ENCODE measurements around the gene C5. TPM values are rescaled to one million over a fixed set of nuclear protein-coding genes. Genes with fewer than 3 reads are reported as not detected.

C5 gene
- total RNA-seq, 5 donors from 2014 or later (not counting 1 experiment from before 2014, with no cell fraction given): 0.90 to 2.4 (median 1.7) TPM

DNA sequence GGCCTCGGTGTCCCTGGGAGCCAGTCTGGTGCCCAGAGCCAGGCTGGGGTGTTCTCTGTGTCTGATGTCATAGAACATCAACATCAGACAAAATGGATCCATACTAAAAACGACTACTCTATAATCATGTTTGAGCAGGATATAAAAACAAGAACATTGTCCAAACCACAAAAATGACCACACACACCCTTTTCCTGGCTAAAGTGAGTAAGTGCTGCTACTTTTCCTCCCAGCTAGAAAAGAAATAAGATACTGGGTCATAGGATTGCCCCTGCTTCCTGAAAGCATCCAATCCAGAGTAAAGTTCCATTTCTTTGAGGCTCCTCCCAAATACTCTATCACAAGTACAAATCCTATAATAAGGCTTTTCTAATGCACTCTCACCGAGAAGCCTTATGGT lies 103.8 kb downstream of the C5 start:
- H3K9me3 ChIP-seq: no peaks in the 10 kb centered on the region
- Mint-ChIP-seq H3K4me3 (no peak overlapping the region), H3K4me1 (no peaks in the 10 kb centered on the region), H3K27ac (no peak overlapping the region), H3K27me3 (no peaks in the 10 kb centered on the region), H3K36me3 (no peaks in the 10 kb centered on the region), H3K9me3 (no peaks in the 10 kb centered on the region)
- ChIA-PET CTCF (no interaction called here), POLR2A (no interaction called here)
- WGBS (ENCODE audit: insufficient coverage): no CpG with 5 or more reads among the region's 3 CpGs
- no peak overlapping the region for H3K4me3 ChIP-seq (ENCODE audit: control insufficient read depth in 1 of 2, extremely low read depth in 1 of 2, low read length in 1 of 2)
- DNase-seq (no peak), ATAC-seq (replicated peaks in 1 of 4) (no peak)
- H3K27ac ChIP-seq (ENCODE audit: low read length): no peak overlapping the region
- no peaks in the 10 kb centered on the region for H3K36me3 ChIP-seq (ENCODE audit: control insufficient read depth in 2 of 2, extremely low read depth in 1 of 2, insufficient read depth in 1 of 2, low read length in 1 of 2)
- H3K4me1 ChIP-seq (ENCODE audit: control insufficient read depth in 1 of 2, extremely low read depth in 1 of 2, insufficient read depth in 2 of 2, low read length in 2 of 2): no peaks in the 10 kb centered on the region
- no peaks in the 10 kb centered on the region for H3K27me3 ChIP-seq (replicated peaks in 1 of 2; ENCODE audit: control insufficient read depth in 2 of 2, extremely low read depth in 1 of 2, insufficient read depth in 2 of 2, low read length in 1 of 2)

GRCh38 chr9:120944948-120945347 lies 105.1 kb downstream of the C5 start:
- WGBS (ENCODE audit: insufficient coverage): 96% methylated on average over 2 of the region's 3 CpGs
- Mint-ChIP-seq H3K9me3 (no peaks in the 10 kb centered on the region), H3K27ac (no peak overlapping the region), H3K36me3 (no peaks in the 10 kb centered on the region), H3K4me3 (no peak overlapping the region), H3K4me1 (no peaks in the 10 kb centered on the region), H3K27me3 (no peaks in the 10 kb centered on the region)
- no peaks in the 10 kb centered on the region for H3K27me3 ChIP-seq (replicated peaks in 1 of 2; ENCODE audit: control insufficient read depth in 2 of 2, extremely low read depth in 1 of 2, insufficient read depth in 2 of 2, low read length in 1 of 2)
- no peak overlapping the region for H3K4me3 ChIP-seq (ENCODE audit: control insufficient read depth in 1 of 2, extremely low read depth in 1 of 2, low read length in 1 of 2)
- DNase-seq (no peak), ATAC-seq (replicated peaks in 1 of 4) (no peak)
- H3K9me3 ChIP-seq: no peaks in the 10 kb centered on the region
- no peaks in the 10 kb centered on the region for H3K4me1 ChIP-seq (ENCODE audit: control insufficient read depth in 1 of 2, extremely low read depth in 1 of 2, insufficient read depth in 2 of 2, low read length in 2 of 2)
- CTCF ChIA-PET: no interaction called here
- no peak overlapping the region for H3K27ac ChIP-seq (ENCODE audit: low read length)
- H3K36me3 ChIP-seq (ENCODE audit: control insufficient read depth in 2 of 2, extremely low read depth in 1 of 2, insufficient read depth in 1 of 2, low read length in 1 of 2): no peaks in the 10 kb centered on the region
- POLR2A ChIA-PET: no interaction called here

DNA sequence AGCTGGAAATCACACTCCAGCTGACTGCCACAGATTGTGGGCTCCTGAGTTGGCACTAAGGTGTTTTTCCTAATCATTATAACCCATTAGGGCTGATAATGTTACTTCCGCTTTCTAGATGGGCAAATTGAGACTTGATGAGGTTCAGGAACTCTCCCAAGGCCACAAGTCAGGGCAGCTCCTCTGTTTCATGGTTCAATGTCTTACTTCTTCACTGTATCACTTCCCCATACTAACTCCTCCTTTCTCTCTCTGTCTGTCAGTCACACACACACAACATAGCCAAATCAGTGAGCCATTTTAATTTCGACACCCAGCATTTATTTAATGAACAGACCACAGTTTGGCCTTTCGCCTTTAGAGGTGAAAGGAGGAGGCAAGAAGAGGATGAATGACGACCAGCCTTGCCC lies 105.6 kb downstream of the C5 start:
- Histone ChIP-seq H3K4me1 (ENCODE audit: control insufficient read depth in 1 of 2, extremely low read depth in 1 of 2, insufficient read depth in 2 of 2, low read length in 2 of 2) (no peaks in the 10 kb centered on the region), H3K9me3 (no peaks in the 10 kb centered on the region), H3K4me3 (ENCODE audit: control insufficient read depth in 1 of 2, extremely low read depth in 1 of 2, low read length in 1 of 2) (no peak overlapping the region), H3K27ac (ENCODE audit: low read length) (no peak overlapping the region), H3K27me3 (replicated peaks in 1 of 2; ENCODE audit: control insufficient read depth in 2 of 2, extremely low read depth in 1 of 2, insufficient read depth in 2 of 2, low read length in 1 of 2) (no peaks in the 10 kb centered on the region), H3K36me3 (ENCODE audit: control insufficient read depth in 2 of 2, extremely low read depth in 1 of 2, insufficient read depth in 1 of 2, low read length in 1 of 2) (no peaks in the 10 kb centered on the region)
- DNase-seq: no peak
- no peak overlapping the region for H3K4me3 Mint-ChIP-seq
- 83% methylated on average over 1 of the region's 4 CpGs for WGBS (ENCODE audit: insufficient coverage)
- CTCF ChIA-PET: no interaction called here
- H3K36me3 Mint-ChIP-seq: no peaks in the 10 kb centered on the region
- no peaks in the 10 kb centered on the region for H3K9me3 Mint-ChIP-seq
- no peaks in the 10 kb centered on the region for H3K4me1 Mint-ChIP-seq
- POLR2A ChIA-PET: no interaction called here
- H3K27ac Mint-ChIP-seq: no peak overlapping the region
- ATAC-seq (replicated peaks in 1 of 4): no peak
- no peaks in the 10 kb centered on the region for H3K27me3 Mint-ChIP-seq

DNA sequence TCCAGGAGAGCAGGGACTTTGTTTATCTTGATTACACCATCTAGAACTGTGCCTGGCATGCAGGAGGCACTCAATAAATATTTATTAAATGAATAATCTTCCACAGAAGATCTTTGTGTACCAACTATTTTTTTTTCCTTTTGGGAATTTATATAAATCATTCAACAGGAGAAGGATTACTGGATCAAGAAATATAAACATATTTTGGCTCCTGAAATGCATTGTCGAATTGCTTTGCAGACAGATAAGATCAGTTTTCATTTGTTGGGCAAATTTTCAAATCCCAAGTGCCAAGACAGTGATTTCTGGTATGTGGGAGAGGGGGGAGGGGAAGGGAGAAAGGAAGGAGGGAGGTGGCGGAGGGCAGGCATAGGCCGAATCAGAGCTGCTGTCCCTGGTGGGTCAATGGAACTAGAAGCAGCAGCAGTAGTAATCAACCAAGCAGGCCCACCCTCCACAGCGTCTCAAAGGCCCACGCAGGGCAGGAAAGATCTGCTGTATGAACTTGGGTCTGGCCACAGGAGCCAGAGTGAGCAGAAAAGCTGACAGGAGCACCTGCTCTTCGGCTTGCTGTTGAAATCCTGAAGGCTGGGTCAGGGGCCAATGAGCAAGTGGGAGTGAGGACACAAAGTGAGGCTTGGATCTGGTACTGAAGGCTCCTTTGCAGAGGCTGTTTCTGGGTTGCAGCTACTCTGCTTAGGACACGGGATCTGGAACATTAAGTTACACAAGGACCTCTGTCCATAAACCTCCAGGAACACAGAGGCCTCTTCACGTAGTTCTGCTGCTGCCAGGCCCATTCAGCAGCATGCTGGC lies 107.7 kb downstream of the C5 start:
- 97% methylated on average over 5 of the region's 8 CpGs for WGBS (ENCODE audit: insufficient coverage)
- Histone ChIP-seq H3K4me1 (ENCODE audit: control insufficient read depth in 1 of 2, extremely low read depth in 1 of 2, insufficient read depth in 2 of 2, low read length in 2 of 2) (peaks cover 0 to under 1% of the 10 kb centered on the region in 2 experiments), H3K9me3 (no peaks in the 10 kb centered on the region), H3K27ac (ENCODE audit: low read length) (no peak overlapping the region), H3K4me3 (ENCODE audit: control insufficient read depth in 1 of 2, extremely low read depth in 1 of 2, low read length in 1 of 2) (no peak overlapping the region), H3K27me3 (replicated peaks in 1 of 2; ENCODE audit: control insufficient read depth in 2 of 2, extremely low read depth in 1 of 2, insufficient read depth in 2 of 2, low read length in 1 of 2) (no peaks in the 10 kb centered on the region), H3K36me3 (ENCODE audit: control insufficient read depth in 2 of 2, extremely low read depth in 1 of 2, insufficient read depth in 1 of 2, low read length in 1 of 2) (no peaks in the 10 kb centered on the region)
- ATAC-seq (replicated peaks in 1 of 4) (no peak), DNase-seq (no peak)
- ChIA-PET CTCF (no interaction called here), POLR2A (interaction anchor here in 1 of 2 donors (0.6 kb wide), 1 partner anchor 223 kb away, joined by 3 read pairs; no protein-coding TSS in a partner anchor)
- no peaks in the 10 kb centered on the region for H3K27me3 Mint-ChIP-seq
- H3K4me3 Mint-ChIP-seq: no peak overlapping the region
- H3K27ac Mint-ChIP-seq: no peak overlapping the region
- no peaks in the 10 kb centered on the region for H3K36me3 Mint-ChIP-seq
- H3K4me1 Mint-ChIP-seq: peaks cover 0 to 5% (median 0%) of the 10 kb centered on the region in 3 donors
- no peaks in the 10 kb centered on the region for H3K9me3 Mint-ChIP-seq

DNA sequence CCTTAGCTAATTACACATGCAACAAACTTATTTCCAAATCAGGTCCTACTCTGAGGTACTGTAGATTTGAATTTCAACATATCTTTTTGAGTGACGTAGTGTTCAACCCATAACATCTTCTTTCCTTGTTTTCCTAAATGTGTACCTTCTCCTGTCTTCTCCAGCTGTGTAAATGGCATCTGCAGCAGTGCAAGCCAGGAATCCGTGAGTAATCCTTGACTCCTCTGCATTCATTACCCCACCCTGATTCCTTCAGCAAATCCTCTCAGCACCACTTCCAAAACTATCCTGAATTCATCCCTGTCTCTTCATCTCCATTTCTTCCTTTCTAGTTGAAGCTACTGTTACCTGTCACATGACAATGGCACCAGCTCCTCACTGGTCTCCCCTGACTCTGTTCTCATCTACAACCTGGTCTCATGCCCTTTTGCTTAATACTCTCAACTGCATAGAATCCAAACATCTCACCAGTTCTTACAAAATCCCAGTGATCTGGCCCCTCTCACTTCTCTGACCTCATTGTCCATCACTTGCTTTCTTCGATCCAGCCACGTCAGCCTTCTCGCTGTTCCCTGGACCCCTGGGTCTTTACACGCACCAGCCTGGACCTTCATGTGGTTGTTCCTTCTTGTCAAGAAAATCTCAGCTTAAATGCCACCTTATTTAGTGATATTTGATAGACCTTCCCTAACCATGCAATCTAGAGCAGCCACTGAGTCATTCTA lies 108.9 kb downstream of the C5 start:
- DNase-seq (no peak), ATAC-seq (replicated peaks in 1 of 4) (no peak)
- Histone ChIP-seq H3K36me3 (ENCODE audit: control insufficient read depth in 2 of 2, extremely low read depth in 1 of 2, insufficient read depth in 1 of 2, low read length in 1 of 2) (no peaks in the 10 kb centered on the region), H3K27ac (ENCODE audit: low read length) (no peak overlapping the region), H3K27me3 (replicated peaks in 1 of 2; ENCODE audit: control insufficient read depth in 2 of 2, extremely low read depth in 1 of 2, insufficient read depth in 2 of 2, low read length in 1 of 2) (no peaks in the 10 kb centered on the region), H3K4me1 (ENCODE audit: control insufficient read depth in 1 of 2, extremely low read depth in 1 of 2, insufficient read depth in 2 of 2, low read length in 2 of 2) (peaks cover 7 to 12% of the 10 kb centered on the region in 2 experiments), H3K9me3 (no peaks in the 10 kb centered on the region), H3K4me3 (ENCODE audit: control insufficient read depth in 1 of 2, extremely low read depth in 1 of 2, low read length in 1 of 2) (no peak overlapping the region)
- no peaks in the 10 kb centered on the region for H3K9me3 Mint-ChIP-seq
- no peak overlapping the region for H3K27ac Mint-ChIP-seq
- WGBS (ENCODE audit: insufficient coverage): 89% methylated on average over 5 of the region's 6 CpGs
- no peaks in the 10 kb centered on the region for H3K27me3 Mint-ChIP-seq
- CTCF ChIA-PET: interaction anchor here in 1 of 2 donors (0.6 kb wide), 1 partner anchor 156 kb away, joined by 3 read pairs; no protein-coding TSS in a partner anchor
- POLR2A ChIA-PET: interaction anchor here in 1 of 2 donors (0.6 kb wide), 1 partner anchor 9 kb away, joined by 3 read pairs; no protein-coding TSS in a partner anchor
- no peak overlapping the region for H3K4me3 Mint-ChIP-seq
- H3K4me1 Mint-ChIP-seq: peaks cover 10 to 16% (median 10%) of the 10 kb centered on the region in 3 donors
- H3K36me3 Mint-ChIP-seq: no peaks in the 10 kb centered on the region

GRCh38 chr9:120940573-120940972 lies 109.5 kb downstream of the C5 start:
- WGBS (ENCODE audit: insufficient coverage): 91% methylated on average over 10 of the region's 10 CpGs
- CTCF ChIA-PET: interaction anchor here in 1 of 2 donors (0.6 to 1.4 kb wide), 2 partner anchors 21 to 156 kb away, joined by 3 read pairs; no protein-coding TSS in a partner anchor
- no peaks in the 10 kb centered on the region for H3K36me3 Mint-ChIP-seq

More at GRCh38 chr9:120940573-120940972, 109.5 kb downstream of the C5 start:
- Histone ChIP-seq H3K9me3 (no peaks in the 10 kb centered on the region), H3K4me1 (ENCODE audit: control insufficient read depth in 1 of 2, extremely low read depth in 1 of 2, insufficient read depth in 2 of 2, low read length in 2 of 2) (peaks cover 13 to 18% of the 10 kb centered on the region in 2 experiments), H3K27me3 (replicated peaks in 1 of 2; ENCODE audit: control insufficient read depth in 2 of 2, extremely low read depth in 1 of 2, insufficient read depth in 2 of 2, low read length in 1 of 2) (no peaks in the 10 kb centered on the region), H3K4me3 (ENCODE audit: control insufficient read depth in 1 of 2, extremely low read depth in 1 of 2, low read length in 1 of 2) (no peak overlapping the region), H3K36me3 (ENCODE audit: control insufficient read depth in 2 of 2, extremely low read depth in 1 of 2, insufficient read depth in 1 of 2, low read length in 1 of 2) (no peaks in the 10 kb centered on the region), H3K27ac (ENCODE audit: low read length) (no peak overlapping the region)
- ATAC-seq (replicated peaks in 1 of 4) (no peak), DNase-seq (no peak)
- POLR2A ChIA-PET: interaction anchor here in 1 of 2 donors (0.6 kb wide), 1 partner anchor 9 kb away, joined by 3 read pairs; no protein-coding TSS in a partner anchor
- H3K9me3 Mint-ChIP-seq: no peaks in the 10 kb centered on the region
- no peak overlapping the region for H3K27ac Mint-ChIP-seq
- peaks cover 16 to 22% (median 17%) of the 10 kb centered on the region in 3 donors for H3K4me1 Mint-ChIP-seq
- no peaks in the 10 kb centered on the region for H3K27me3 Mint-ChIP-seq
- no peak overlapping the region for H3K4me3 Mint-ChIP-seq
